ENCODE measurements around the gene RYR1. TPM values are rescaled to one million over a fixed set of nuclear protein-coding genes. Genes with fewer than 3 reads are reported as not detected.

The RYR1 gene
- total RNA-seq, 1 donor from 2014 or later = 1.3 TPM

DNA sequence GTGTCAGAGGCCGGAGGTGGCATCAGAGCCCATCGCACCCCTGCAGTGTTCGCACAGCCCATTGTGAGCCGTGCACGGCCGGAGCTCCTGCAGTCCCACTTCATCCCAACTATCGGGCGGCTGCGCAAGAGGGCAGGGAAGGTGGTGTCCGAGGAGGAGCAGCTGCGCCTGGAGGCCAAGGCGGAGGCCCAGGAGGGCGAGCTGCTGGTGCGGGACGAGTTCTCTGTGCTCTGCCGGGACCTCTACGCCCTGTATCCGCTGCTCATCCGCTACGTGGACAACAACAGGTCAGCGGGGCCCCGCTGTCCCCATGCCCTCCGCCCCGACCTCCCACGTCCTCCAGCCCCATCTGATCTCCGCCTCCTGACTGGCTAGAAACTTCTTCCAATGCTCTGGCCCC is 85.7 kb downstream of the RYR1 start:
- Mint-ChIP-seq H3K9me3 (ENCODE audit: unreplicated experiment) (no peaks in the 10 kb centered on the region), H3K4me3 (ENCODE audit: unreplicated experiment) (no peak overlapping the region), H3K4me1 (ENCODE audit: unreplicated experiment) (no peaks in the 10 kb centered on the region), H3K27ac (ENCODE audit: unreplicated experiment) (no peak overlapping the region), H3K27me3 (ENCODE audit: unreplicated experiment) (peaks cover 2% of the 10 kb centered on the region), H3K36me3 (ENCODE audit: low read depth, unreplicated experiment) (peaks cover 4% of the 10 kb centered on the region)
- DNase-seq (ENCODE audit: low spot score) = no peak
- no peak for TF ChIP-seq CTCF (IDR thresholded peaks at IDR 0.05; ENCODE audit: unreplicated experiment)

- Mint-ChIP-seq H3K4me3 (ENCODE audit: unreplicated experiment) (no peak overlapping the region), H3K27ac (ENCODE audit: unreplicated experiment) (no peak overlapping the region), H3K36me3 (ENCODE audit: low read depth, unreplicated experiment) (peaks cover 4% of the 10 kb centered on the region), H3K4me1 (ENCODE audit: unreplicated experiment) (peaks cover 3% of the 10 kb centered on the region), H3K27me3 (ENCODE audit: unreplicated experiment) (peaks cover 2% of the 10 kb centered on the region), H3K9me3 (ENCODE audit: unreplicated experiment) (no peaks in the 10 kb centered on the region)
- DNase-seq (ENCODE audit: low spot score) = no peak
- no peak for TF ChIP-seq CTCF (IDR thresholded peaks at IDR 0.05; ENCODE audit: unreplicated experiment)
Measured at GRCh38 chr19:38519988-38520387, 86.5 kb downstream of the RYR1 start.

GRCh38 chr19:38522915-38523314 is 89.4 kb downstream of the RYR1 start:
- Mint-ChIP-seq H3K36me3 (ENCODE audit: low read depth, unreplicated experiment) (no peaks in the 10 kb centered on the region), H3K9me3 (ENCODE audit: unreplicated experiment) (no peaks in the 10 kb centered on the region), H3K27me3 (ENCODE audit: unreplicated experiment) (peaks cover 2% of the 10 kb centered on the region), H3K4me1 (ENCODE audit: unreplicated experiment) (peaks cover 3% of the 10 kb centered on the region), H3K27ac (ENCODE audit: unreplicated experiment) (no peak overlapping the region), H3K4me3 (ENCODE audit: unreplicated experiment) (no peak overlapping the region)
- no peak for DNase-seq (ENCODE audit: low spot score)
- no peak for TF ChIP-seq CTCF (IDR thresholded peaks at IDR 0.05; ENCODE audit: unreplicated experiment)

DNA sequence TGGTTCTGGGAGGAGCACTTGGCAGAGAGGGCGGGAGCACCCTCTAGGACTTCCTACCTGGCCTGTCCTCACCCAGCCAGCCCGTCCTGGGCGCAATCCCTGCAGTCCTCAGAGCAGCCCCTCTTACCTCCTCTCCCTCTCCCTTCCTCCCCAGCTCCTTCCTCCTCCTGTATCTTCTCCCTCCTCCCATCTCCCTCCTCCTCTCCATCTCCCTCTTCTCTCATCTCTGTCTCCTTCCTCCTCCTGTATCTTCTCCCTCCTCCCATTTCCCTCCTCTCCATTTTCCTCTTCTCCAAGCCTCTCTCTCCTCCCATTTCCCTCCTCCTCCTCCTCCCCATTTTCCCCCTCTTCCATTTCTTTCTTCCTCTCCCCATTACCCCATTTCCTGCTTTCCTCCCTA is 89.8 kb downstream of the RYR1 start:
- TF ChIP-seq CTCF (IDR thresholded peaks at IDR 0.05; ENCODE audit: unreplicated experiment) = no peak
- H3K4me1 Mint-ChIP-seq (ENCODE audit: unreplicated experiment) = peaks cover 3% of the 10 kb centered on the region
- no peak for DNase-seq (ENCODE audit: low spot score)
- H3K9me3 Mint-ChIP-seq (ENCODE audit: unreplicated experiment) = no peaks in the 10 kb centered on the region
- H3K4me3 Mint-ChIP-seq (ENCODE audit: unreplicated experiment) = no peak overlapping the region
- no peak overlapping the region for H3K27ac Mint-ChIP-seq (ENCODE audit: unreplicated experiment)
- H3K36me3 Mint-ChIP-seq (ENCODE audit: low read depth, unreplicated experiment) = no peaks in the 10 kb centered on the region
- peaks cover 2% of the 10 kb centered on the region for H3K27me3 Mint-ChIP-seq (ENCODE audit: unreplicated experiment)

- peak overlapping the region; percentile 7 for H3K27ac Mint-ChIP-seq (ENCODE audit: unreplicated experiment)
- no peak for DNase-seq (ENCODE audit: low spot score)
- no peaks in the 10 kb centered on the region for H3K36me3 Mint-ChIP-seq (ENCODE audit: low read depth, unreplicated experiment)
- peaks cover 2% of the 10 kb centered on the region for H3K27me3 Mint-ChIP-seq (ENCODE audit: unreplicated experiment)
- no peak overlapping the region for H3K4me3 Mint-ChIP-seq (ENCODE audit: unreplicated experiment)
- peaks cover 3% of the 10 kb centered on the region for H3K4me1 Mint-ChIP-seq (ENCODE audit: unreplicated experiment)
- TF ChIP-seq CTCF (IDR thresholded peaks at IDR 0.05; ENCODE audit: unreplicated experiment) = no peak
- no peaks in the 10 kb centered on the region for H3K9me3 Mint-ChIP-seq (ENCODE audit: unreplicated experiment)
Measured at GRCh38 chr19:38524369-38524768, 90.9 kb downstream of the RYR1 start.
